Measurements from ENCODE around the gene ARHGEF28.

The ARHGEF28 gene

GRCh38 chr5:73654819-73655318 lies 28.9 kb downstream of the ARHGEF28 start:
- Histone ChIP-seq H4K20me1 (ENCODE audit: control insufficient read depth, insufficient read depth, low read depth, low read length) (no peaks in the 10 kb centered on the region), H3K4me2 (ENCODE audit: low read length) (no peak overlapping the region), H3K4me1 (ENCODE audit: control insufficient read depth, low read length) (no peaks in the 10 kb centered on the region), H3K27ac (ENCODE audit: low read depth, low read length) (no peak overlapping the region), H3K79me2 (ENCODE audit: control insufficient read depth, low read length) (no peaks in the 10 kb centered on the region), H3K36me3 (ENCODE audit: control insufficient read depth, low read length) (no peaks in the 10 kb centered on the region), H3F3A (ENCODE audit: control insufficient read depth, insufficient read depth) (no peaks in the 10 kb centered on the region), H3K4me3 (ENCODE audit: low read length) (no peak overlapping the region), H3K9me3 (ENCODE audit: control insufficient read depth, insufficient read depth, low read length) (no peaks in the 10 kb centered on the region), H3K9me2 (replicated peaks; ENCODE audit: control insufficient read depth, low read length) (no peaks in the 10 kb centered on the region), H3K27me3 (ENCODE audit: control insufficient read depth, low read length) (no peaks in the 10 kb centered on the region; the same call in 1 of the 2 replicates)
- TF ChIP-seq CTCF (IDR thresholded peaks at IDR 0.05; ENCODE audit: low read depth, low read length, poor library complexity, severe bottlenecking) (no peak), EZH2phosphoT487 (IDR thresholded peaks at IDR 0.05; ENCODE audit: borderline replicate concordance, low read length) (no peak)

GRCh38 chr5:73655521-73656160 lies 29.6 kb downstream of the ARHGEF28 start:
- no peak overlapping the region for H3K27ac ChIP-seq (ENCODE audit: low read depth, low read length)
- H3K4me1 ChIP-seq (ENCODE audit: control insufficient read depth, low read length), result no peaks in the 10 kb centered on the region
- H3K27me3 ChIP-seq (ENCODE audit: control insufficient read depth, low read length), result peaks cover 3% of the 10 kb centered on the region; the same call in 1 of the 2 replicates
- no peaks in the 10 kb centered on the region for H3K36me3 ChIP-seq (ENCODE audit: control insufficient read depth, low read length)
- no peaks in the 10 kb centered on the region for H3K9me2 ChIP-seq (replicated peaks; ENCODE audit: control insufficient read depth, low read length)
- H3F3A ChIP-seq (ENCODE audit: control insufficient read depth, insufficient read depth), result no peaks in the 10 kb centered on the region
- H3K79me2 ChIP-seq (ENCODE audit: control insufficient read depth, low read length), result no peaks in the 10 kb centered on the region
- H3K9me3 ChIP-seq (ENCODE audit: control insufficient read depth, insufficient read depth, low read length), result no peaks in the 10 kb centered on the region
- no peak for TF ChIP-seq EZH2phosphoT487 (IDR thresholded peaks at IDR 0.05; ENCODE audit: borderline replicate concordance, low read length)
- H3K4me2 ChIP-seq (ENCODE audit: low read length), result no peak overlapping the region
- H4K20me1 ChIP-seq (ENCODE audit: control insufficient read depth, insufficient read depth, low read depth, low read length), result no peaks in the 10 kb centered on the region
- H3K4me3 ChIP-seq (ENCODE audit: low read length), result no peak overlapping the region

- TF ChIP-seq CTCF (IDR thresholded peaks at IDR 0.05; ENCODE audit: low read depth, low read length, poor library complexity, severe bottlenecking), result no peak
- no peak for TF ChIP-seq EZH2phosphoT487 (IDR thresholded peaks at IDR 0.05; ENCODE audit: borderline replicate concordance, low read length)
- Histone ChIP-seq H3K27ac (ENCODE audit: low read depth, low read length) (no peak overlapping the region), H3F3A (ENCODE audit: control insufficient read depth, insufficient read depth) (no peaks in the 10 kb centered on the region), H4K20me1 (ENCODE audit: control insufficient read depth, insufficient read depth, low read depth, low read length) (no peaks in the 10 kb centered on the region), H3K27me3 (ENCODE audit: control insufficient read depth, low read length) (peaks cover 7% of the 10 kb centered on the region; the same call in 1 of the 2 replicates), H3K4me3 (ENCODE audit: low read length) (no peak overlapping the region), H3K9me2 (replicated peaks; ENCODE audit: control insufficient read depth, low read length) (peaks cover 2% of the 10 kb centered on the region; the same call in 1 of the 2 replicates), H3K79me2 (ENCODE audit: control insufficient read depth, low read length) (no peaks in the 10 kb centered on the region), H3K4me1 (ENCODE audit: control insufficient read depth, low read length) (no peaks in the 10 kb centered on the region), H3K36me3 (ENCODE audit: control insufficient read depth, low read length) (no peaks in the 10 kb centered on the region), H3K4me2 (ENCODE audit: low read length) (no peak overlapping the region), H3K9me3 (ENCODE audit: control insufficient read depth, insufficient read depth, low read length) (no peaks in the 10 kb centered on the region)
Observed at GRCh38 chr5:73661753-73662152, 35.8 kb downstream of the ARHGEF28 start.

- Histone ChIP-seq H4K20me1 (ENCODE audit: control insufficient read depth, insufficient read depth, low read depth, low read length) (no peaks in the 10 kb centered on the region), H3K4me1 (ENCODE audit: control insufficient read depth, low read length) (no peaks in the 10 kb centered on the region), H3K9me3 (ENCODE audit: control insufficient read depth, insufficient read depth, low read length) (no peaks in the 10 kb centered on the region), H3K4me2 (ENCODE audit: low read length) (no peak overlapping the region), H3K36me3 (ENCODE audit: control insufficient read depth, low read length) (no peaks in the 10 kb centered on the region), H3K27ac (ENCODE audit: low read depth, low read length) (no peak overlapping the region), H3K4me3 (ENCODE audit: low read length) (no peak overlapping the region), H3K79me2 (ENCODE audit: control insufficient read depth, low read length) (no peaks in the 10 kb centered on the region), H3F3A (ENCODE audit: control insufficient read depth, insufficient read depth) (no peaks in the 10 kb centered on the region), H3K27me3 (ENCODE audit: control insufficient read depth, low read length) (peaks cover 7% of the 10 kb centered on the region; the same call in 1 of the 2 replicates), H3K9me2 (replicated peaks; ENCODE audit: control insufficient read depth, low read length) (peaks cover 2% of the 10 kb centered on the region; the same call in 1 of the 2 replicates)
- no peak for TF ChIP-seq CTCF (IDR thresholded peaks at IDR 0.05; ENCODE audit: low read depth, low read length, poor library complexity, severe bottlenecking)
- no peak for TF ChIP-seq EZH2phosphoT487 (IDR thresholded peaks at IDR 0.05; ENCODE audit: borderline replicate concordance, low read length)
Observed at GRCh38 chr5:73663161-73663859, 37.3 kb downstream of the ARHGEF28 start.

Measured in DOHH2 (cell line).